Adrenal gland (tissue), 12 donors: ENCODE data around the gene COBLL1. TPM values are rescaled to one million over a fixed set of nuclear protein-coding genes. Genes with fewer than 3 reads are reported as not detected.

Experiments used
- DNase-seq, 7 donors: peaks; one replicate each; pipeline ENCODE4 v3.0.0-alpha.2; 2019 to 2020
- H3K27ac ChIP-seq, 5 donors: fragments of 200-600 bp; sonication (generic) in 4 of 5; 1 replicate in 3 of 5; 2 replicates in 2 of 5; pipeline versions ENCODE4 v1.5.1 to v1.8.0; 2016 to 2020; ENCODE audit warnings: mild to moderate bottlenecking in 1 of 5
- H3K27me3 ChIP-seq: fragments of 200-600 bp; 2 replicates; pipeline ENCODE4 v1.8.0; 2021
- H3K36me3 ChIP-seq, 2 donors: fragments of 200-600 bp; replicated peaks in 1 of 2; 1 replicate in 1 of 2; 2 replicates in 1 of 2; pipeline versions ENCODE4 v1.5.1 to v1.8.0; 2018 to 2022
- H3K4me1 ChIP-seq, 2 donors: fragments of 200-600 bp; replicated peaks in 1 of 2; 1 replicate in 1 of 2; 2 replicates in 1 of 2; pipeline versions ENCODE4 v1.5.1 to v1.8.0; 2018 to 2021
- H3K4me3 ChIP-seq, 4 donors: fragments of 200-600 bp; sonication (generic) in 3 of 4; one replicate each; pipeline ENCODE4 v1.5.1; 2016 to 2018
- H3K9me3 ChIP-seq, 3 donors: fragments of 200-600 bp; sonication (generic) in 1 of 3; replicated peaks in 1 of 3; 1 replicate in 2 of 3; 2 replicates in 1 of 3; pipeline versions ENCODE4 v1.5.1 to v1.8.0; 2016 to 2021
- POLR2A ChIP-seq, 2 donors: fragments of 450-650 bp; IDR thresholded peaks; one replicate each; pipeline ENCODE4 v1.6.1; 2017; ENCODE audit warnings: antibody characterized with exemption in 2 of 2, mild to moderate bottlenecking in 2 of 2, moderate library complexity in 1 of 2
- WGBS, 4 donors: extraction: QIAGEN DNeasy Blood & Tissue Kit in 2 of 4; methylation state at CpG; one replicate each; pipeline versions ENCODE4 v1.1.5 to v1.1.7; 2013 to 2017; 5-methylcytosine and 5-hydroxymethylcytosine counted together
- intact Hi-C, 2 donors: fragments of 100-400 bp; cut with DNase I; formaldehyde crosslinking; loops; one replicate each; pipeline versions ENCODE4 v1.14.1 to v1.15.0; 2022 to 2023
- polyA plus RNA-seq, 3 donors: library from polyadenylated mRNA; stranded (reverse); fragments of 200-250 nt in 2 of 3; fragments of 350-450 nt in 1 of 3; fragmentation: Illumina TruSeq in 1 of 3; extraction: RNeasy Lipid Tissue Mini Kit (QIAGEN cat#74804) in 1 of 3; gene quantifications; one replicate each; pipeline ENCODE4 v1.2.3, GENCODE V29; 2013 to 2014
- total RNA-seq, 9 donors: library from RNA; depleted of rRNA in 4 of 9; stranded (reverse); fragments of >200 nt in 4 of 9; fragments of 120-200 nt in 1 of 9; fragmentation: NEBNext Ultra II Directional in 1 of 9; extraction: Animal tissue kit (Norgen Biotek cat#: 25700) in 1 of 9; gene quantifications; one replicate each; pipeline versions ENCODE4 v1.1.0 to v1.2.4, GENCODE V29; 2013 to 2023
- TF ChIP-seq, protein P1 (sequence below), 6 experiments: fragments of 450-650 bp in 4 of 6; fragments of 200-600 bp in 2 of 6; sonication (generic) in 1 of 6; IDR thresholded peaks; 1 replicate in 5 of 6; 2 replicates in 1 of 6; pipeline versions ENCODE4 v1.5.1 to v1.8.0; 2016 to 2021; ENCODE audit warnings: antibody characterized with exemption in 6 of 6, mild to moderate bottlenecking in 2 of 6, moderate library complexity in 1 of 6
- donor health status: healthy with polysubstance abuse.
- donor health status: Bipolar disorder and iron deficiency.
- donor health status: DM: yes; HTN: yes; CAD: no.
- donor health status: DM: no; HTN: no; CAD: no.
- donor health status: DM: no; HTN: no; CAD: no.
- donor health status: DM: yes; HTN: yes; CAD: no.

COBLL1 gene
- total and polyA plus RNA-seq, 12 donors = 25.8 to 365 (median 212) TPM

DNA sequence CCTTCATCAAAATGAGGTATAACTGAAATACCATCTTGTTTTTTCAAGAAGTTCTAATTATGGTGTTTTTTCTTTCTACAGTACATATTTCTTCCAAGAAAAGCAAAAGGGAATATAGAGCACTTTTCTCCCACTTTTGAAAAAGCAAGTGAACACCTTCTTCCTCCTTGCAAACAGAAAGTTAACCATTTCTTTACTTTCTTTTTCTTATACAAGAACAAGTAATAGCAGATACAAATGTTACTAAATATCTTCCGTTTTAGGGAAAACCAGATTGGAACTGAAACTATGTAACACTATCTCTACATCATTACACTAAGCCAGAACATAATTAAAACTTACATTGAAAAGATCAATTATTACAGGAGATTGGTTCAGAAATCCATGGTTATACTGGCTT is 44.0 kb downstream of the COBLL1 start:
- Histone ChIP-seq H3K9me3 (no peaks in the 10 kb centered on the region), H3K27ac (no peak overlapping the region), H3K36me3 (no peaks in the 10 kb centered on the region), H3K4me3 (no peak overlapping the region), H3K4me1 (peaks cover 35 to 43% of the 10 kb centered on the region in 2 donors), H3K27me3 (no peaks in the 10 kb centered on the region)
- TF ChIP-seq, protein P1, sequence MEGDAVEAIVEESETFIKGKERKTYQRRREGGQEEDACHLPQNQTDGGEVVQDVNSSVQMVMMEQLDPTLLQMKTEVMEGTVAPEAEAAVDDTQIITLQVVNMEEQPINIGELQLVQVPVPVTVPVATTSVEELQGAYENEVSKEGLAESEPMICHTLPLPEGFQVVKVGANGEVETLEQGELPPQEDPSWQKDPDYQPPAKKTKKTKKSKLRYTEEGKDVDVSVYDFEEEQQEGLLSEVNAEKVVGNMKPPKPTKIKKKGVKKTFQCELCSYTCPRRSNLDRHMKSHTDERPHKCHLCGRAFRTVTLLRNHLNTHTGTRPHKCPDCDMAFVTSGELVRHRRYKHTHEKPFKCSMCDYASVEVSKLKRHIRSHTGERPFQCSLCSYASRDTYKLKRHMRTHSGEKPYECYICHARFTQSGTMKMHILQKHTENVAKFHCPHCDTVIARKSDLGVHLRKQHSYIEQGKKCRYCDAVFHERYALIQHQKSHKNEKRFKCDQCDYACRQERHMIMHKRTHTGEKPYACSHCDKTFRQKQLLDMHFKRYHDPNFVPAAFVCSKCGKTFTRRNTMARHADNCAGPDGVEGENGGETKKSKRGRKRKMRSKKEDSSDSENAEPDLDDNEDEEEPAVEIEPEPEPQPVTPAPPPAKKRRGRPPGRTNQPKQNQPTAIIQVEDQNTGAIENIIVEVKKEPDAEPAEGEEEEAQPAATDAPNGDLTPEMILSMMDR (IDR thresholded peaks at IDR 0.05) = no peak
- no peak for TF ChIP-seq POLR2A (IDR thresholded peaks at IDR 0.05)
- WGBS, 4 donors = 53 to 69% (median 61%) methylated on average over 1 of the region's 1 CpG
- intact Hi-C loops = no loop called here
- DNase-seq = no peak

DNA sequence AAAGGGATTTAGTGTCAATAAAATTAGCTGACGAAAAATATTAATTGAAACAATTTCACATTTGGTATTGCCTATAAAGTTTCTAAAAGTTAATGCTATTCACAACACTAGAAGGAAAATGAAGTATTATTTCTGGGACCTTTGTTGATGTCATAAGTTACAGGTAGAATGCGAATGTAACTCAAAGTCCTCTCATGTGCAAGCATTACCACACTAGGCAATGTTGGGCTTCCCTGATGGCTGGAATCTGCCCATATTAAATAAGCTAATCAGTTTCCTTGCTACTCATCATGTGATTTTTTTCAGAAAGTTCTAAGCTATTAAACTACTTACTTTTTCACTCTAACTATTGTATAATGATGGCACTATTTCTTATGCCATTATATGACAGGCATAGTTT is 44.6 kb downstream of the COBLL1 start:
- intact Hi-C loops = no loop called here
- 90 to 96% (median 94%) methylated on average over 2 of the region's 2 CpGs for WGBS, 4 donors
- H3K27me3 ChIP-seq = no peaks in the 10 kb centered on the region
- H3K4me1 ChIP-seq = peaks cover 35 to 43% of the 10 kb centered on the region in 2 donors
- TF ChIP-seq, protein P1 (IDR thresholded peaks at IDR 0.05) = no peak
- TF ChIP-seq POLR2A (IDR thresholded peaks at IDR 0.05) = no peak
- H3K36me3 ChIP-seq = no peaks in the 10 kb centered on the region
- no peak overlapping the region for H3K27ac ChIP-seq
- no peak overlapping the region for H3K4me3 ChIP-seq
- DNase-seq = no peak
- H3K9me3 ChIP-seq = no peaks in the 10 kb centered on the region

DNA sequence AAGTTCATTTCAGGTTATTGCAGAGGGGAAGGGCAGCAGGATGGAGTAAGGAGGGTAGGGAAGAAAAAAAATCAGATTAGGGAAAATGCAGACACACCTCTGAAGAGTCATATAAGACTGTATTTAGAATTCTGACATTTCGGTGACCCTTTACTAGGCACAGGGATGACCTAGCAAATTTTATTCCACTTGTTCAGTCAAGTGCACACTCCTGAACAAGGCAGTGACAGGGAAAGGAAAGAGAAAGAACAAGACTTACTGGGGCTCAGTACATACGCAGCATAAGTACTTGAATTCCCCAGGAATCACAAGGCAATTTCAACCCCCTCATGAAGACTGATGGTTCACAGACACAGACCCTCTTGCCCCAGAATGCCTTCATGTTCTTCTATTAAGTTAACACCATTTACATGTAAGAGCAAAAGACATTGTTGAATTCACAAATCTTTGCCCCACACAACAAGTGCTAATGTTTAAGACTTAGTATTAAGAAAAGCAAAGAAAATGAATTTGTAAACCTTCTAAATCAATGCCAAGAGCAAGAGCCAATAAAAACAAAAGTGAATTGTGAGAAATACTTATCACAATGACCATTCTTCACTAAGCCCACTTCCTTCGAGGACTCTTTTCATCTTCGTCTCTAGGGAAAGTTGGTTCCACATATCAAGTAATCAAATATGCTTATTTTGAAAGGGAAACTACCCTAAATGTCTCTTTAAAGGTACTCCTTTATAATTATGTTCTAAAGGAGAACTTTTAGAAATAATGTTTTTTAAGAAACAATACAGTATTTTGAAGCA is 47.0 kb downstream of the COBLL1 start:
- intact Hi-C loops = no loop called here
- no peak for TF ChIP-seq POLR2A (IDR thresholded peaks at IDR 0.05)
- TF ChIP-seq, protein P1 (IDR thresholded peaks at IDR 0.05) = no peak
- Histone ChIP-seq H3K4me3 (no peak overlapping the region), H3K27me3 (no peaks in the 10 kb centered on the region), H3K27ac (no peak overlapping the region), H3K4me1 (peaks cover 35 to 38% of the 10 kb centered on the region in 2 donors), H3K36me3 (no peaks in the 10 kb centered on the region), H3K9me3 (no peaks in the 10 kb centered on the region)
- WGBS, 4 donors = 50 to 61% (median 51%) methylated on average over 4 of the region's 4 CpGs
- DNase-seq = no peak

DNA sequence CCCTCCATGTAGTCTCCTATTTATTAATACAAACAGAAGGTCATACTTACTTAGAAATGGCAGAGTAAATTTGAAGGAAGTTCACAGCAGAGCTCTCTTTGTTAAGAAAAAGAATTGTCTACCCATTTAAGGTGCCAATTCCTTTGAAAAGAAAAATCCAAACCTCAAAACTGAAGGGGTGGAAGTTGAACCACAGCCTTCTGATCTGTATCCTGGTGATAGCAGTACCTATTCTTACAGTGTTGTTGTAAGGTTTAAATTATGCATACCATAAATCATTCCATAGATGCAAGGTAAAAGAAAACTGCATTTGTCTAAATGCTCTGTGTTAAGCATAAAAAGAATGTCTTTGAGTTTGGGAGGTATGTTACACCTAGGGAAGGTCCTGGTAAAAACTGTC is 47.6 kb downstream of the COBLL1 start:
- H3K27ac ChIP-seq = no peak overlapping the region
- TF ChIP-seq POLR2A (IDR thresholded peaks at IDR 0.05) = no peak
- TF ChIP-seq, protein P1 (IDR thresholded peaks at IDR 0.05) = no peak

More for the DNA sequence above, 47.6 kb downstream of the COBLL1 start:
- no peaks in the 10 kb centered on the region for H3K36me3 ChIP-seq
- no peaks in the 10 kb centered on the region for H3K9me3 ChIP-seq
- H3K4me3 ChIP-seq = no peak overlapping the region
- intact Hi-C loops = no loop called here
- H3K27me3 ChIP-seq = no peaks in the 10 kb centered on the region
- DNase-seq = no peak
- peaks cover 31 to 38% of the 10 kb centered on the region in 2 donors for H3K4me1 ChIP-seq
